HFFc6 (cell line): ENCODE results near the gene KRT34. TPM values are rescaled to one million over a fixed set of nuclear protein-coding genes. Genes with fewer than 3 reads are reported as not detected.
"Not testable (repeated sequence)": the region's sequence is repeated elsewhere in the genome, so short reads cannot be mapped to it uniquely, and the experiment has no call there.

Experiments used
- DNase-seq: peaks from one replicate; pipeline ENCODE4 v3.0.0-alpha.2; 2018
- H3K27ac Mint-ChIP-seq: 2 replicates; pipeline ENCODE4 v1.8.0; 2020; ENCODE audit warnings: mild to moderate bottlenecking, mixed read lengths
- H3K27me3 Mint-ChIP-seq: 2 replicates; pipeline ENCODE4 v1.8.0; 2021; ENCODE audit warnings: mild to moderate bottlenecking, moderate library complexity, mixed read lengths; ENCODE audit not compliant: insufficient read depth
- H3K36me3 Mint-ChIP-seq: 2 replicates; pipeline ENCODE4 v1.8.0; 2021; ENCODE audit warnings: low read depth, mixed read lengths
- H3K4me1 Mint-ChIP-seq: 2 replicates; pipeline ENCODE4 v1.8.0; 2020; ENCODE audit warnings: low read depth, mixed read lengths
- H3K4me3 Mint-ChIP-seq: 2 replicates; pipeline ENCODE4 v1.8.0; 2020; ENCODE audit warnings: mild to moderate bottlenecking, moderate library complexity, mixed read lengths
- H3K9me3 Mint-ChIP-seq: 2 replicates; pipeline ENCODE4 v1.8.0; 2020; ENCODE audit warnings: mild to moderate bottlenecking, mixed read lengths
- CTCF ChIP-seq: fragments of 200-600 bp; sonication (generic); IDR thresholded peaks from 2 replicates; pipeline ENCODE4 v1.5.0; 2021; ENCODE audit warnings: antibody characterized with exemption, mild to moderate bottlenecking
- total RNA-seq, 6 experiments: library from RNA; stranded (reverse); fragmentation: NEBNext Ultra II Directional; extraction: Animal tissue kit (Norgen Biotek cat#: 25700); gene quantifications; 2 replicates in 1 of 6; 3 replicates in 5 of 6; pipeline ENCODE4 v1.2.3, GENCODE V29; 2021

Gene KRT34
- total RNA-seq, 6 experiments from 2014 or later: 58.8 to 247 (median 71.3) TPM

- no peak for TF ChIP-seq CTCF
- Mint-ChIP-seq H3K4me1 (peaks cover 71% of the 10 kb centered on the region), H3K27me3 (peaks cover 3% of the 10 kb centered on the region; the same call in 1 of the 2 replicates)
These were observed 21.4 kb upstream of the KRT34 start for GRCh38 chr17:41403404-41404023.

GRCh38 chr17:41402161-41402560 is 20.1 kb upstream of the KRT34 start:
- peak overlapping the region; percentile 7; the same call in 1 of the 2 replicates for H3K4me3 Mint-ChIP-seq
- no peaks in the 10 kb centered on the region for H3K36me3 Mint-ChIP-seq
- no peak for TF ChIP-seq CTCF
- H3K9me3 Mint-ChIP-seq: no peaks in the 10 kb centered on the region
- peaks cover 71% of the 10 kb centered on the region for H3K4me1 Mint-ChIP-seq
- H3K27ac Mint-ChIP-seq: peak overlapping the region; percentile 95
- peak; percentile 38 for DNase-seq
- H3K27me3 Mint-ChIP-seq: peaks cover 3% of the 10 kb centered on the region; the same call in 1 of the 2 replicates

More at GRCh38 chr17:41403404-41404023, 21.4 kb upstream of the KRT34 start:
- no peaks in the 10 kb centered on the region for H3K36me3 Mint-ChIP-seq
- H3K27ac Mint-ChIP-seq: peak overlapping the region; percentile 95
- no peaks in the 10 kb centered on the region for H3K9me3 Mint-ChIP-seq
- H3K4me3 Mint-ChIP-seq: peak overlapping the region; percentile 56; the same call in 1 of the 2 replicates
- DNase-seq: peak; percentile 8

- no peak for DNase-seq
- no peaks in the 10 kb centered on the region for H3K9me3 Mint-ChIP-seq
- H3K27ac Mint-ChIP-seq: no peak within 1 kb of the TSS
- peaks cover 48% of the 10 kb centered on the region for H3K4me1 Mint-ChIP-seq
- TF ChIP-seq CTCF: no peak
- no peak within 1 kb of the TSS for H3K4me3 Mint-ChIP-seq
- peaks cover 3% of the 10 kb centered on the region for H3K27me3 Mint-ChIP-seq
- no peaks in the 10 kb centered on the region for H3K36me3 Mint-ChIP-seq
These were observed 15.0 kb upstream of the KRT34 start, which contains the start of gene KRT31 for GRCh38 chr17:41396996-41397660. Gene KRT31 (minus strand): TSS chr17:41397608. CDS start chr17:41397539, 69 bp downstream.

GRCh38 chr17:41396340-41396739 is 14.2 kb upstream of the KRT34 start:
- H3K27me3 Mint-ChIP-seq: peaks cover 3% of the 10 kb centered on the region
- no peak for TF ChIP-seq CTCF
- H3K9me3 Mint-ChIP-seq: no peaks in the 10 kb centered on the region
- H3K27ac Mint-ChIP-seq: no peak overlapping the region
- H3K36me3 Mint-ChIP-seq: no peaks in the 10 kb centered on the region
- peaks cover 52% of the 10 kb centered on the region for H3K4me1 Mint-ChIP-seq
- no peak overlapping the region for H3K4me3 Mint-ChIP-seq
- DNase-seq: no peak

- Mint-ChIP-seq H3K36me3 (no peaks in the 10 kb centered on the region), H3K9me3 (no peaks in the 10 kb centered on the region), H3K27me3 (peaks cover 3% of the 10 kb centered on the region), H3K27ac (no peak overlapping the region), H3K4me3 (no peak overlapping the region), H3K4me1 (peaks cover 52% of the 10 kb centered on the region)
- TF ChIP-seq CTCF: no peak
- no peak for DNase-seq
These were observed 13.5 kb upstream of the KRT34 start for GRCh38 chr17:41395611-41396010.

GRCh38 chr17:41395044-41395443 is 12.9 kb upstream of the KRT34 start:
- not testable (repeated sequence) for H3K9me3 Mint-ChIP-seq, H3K27ac Mint-ChIP-seq, DNase-seq, H3K27me3 Mint-ChIP-seq, H3K36me3 Mint-ChIP-seq, H3K4me3 Mint-ChIP-seq
- H3K4me1 Mint-ChIP-seq: peaks cover 52% of the 10 kb centered on the region
